Measurements from ENCODE around the gene RFC5.
"Not testable (repeated sequence)": the region's sequence is repeated elsewhere in the genome, so short reads cannot be mapped to it uniquely, and the experiment has no call there.

The RFC5 gene, protein sequence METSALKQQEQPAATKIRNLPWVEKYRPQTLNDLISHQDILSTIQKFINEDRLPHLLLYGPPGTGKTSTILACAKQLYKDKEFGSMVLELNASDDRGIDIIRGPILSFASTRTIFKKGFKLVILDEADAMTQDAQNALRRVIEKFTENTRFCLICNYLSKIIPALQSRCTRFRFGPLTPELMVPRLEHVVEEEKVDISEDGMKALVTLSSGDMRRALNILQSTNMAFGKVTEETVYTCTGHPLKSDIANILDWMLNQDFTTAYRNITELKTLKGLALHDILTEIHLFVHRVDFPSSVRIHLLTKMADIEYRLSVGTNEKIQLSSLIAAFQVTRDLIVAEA

DNA sequence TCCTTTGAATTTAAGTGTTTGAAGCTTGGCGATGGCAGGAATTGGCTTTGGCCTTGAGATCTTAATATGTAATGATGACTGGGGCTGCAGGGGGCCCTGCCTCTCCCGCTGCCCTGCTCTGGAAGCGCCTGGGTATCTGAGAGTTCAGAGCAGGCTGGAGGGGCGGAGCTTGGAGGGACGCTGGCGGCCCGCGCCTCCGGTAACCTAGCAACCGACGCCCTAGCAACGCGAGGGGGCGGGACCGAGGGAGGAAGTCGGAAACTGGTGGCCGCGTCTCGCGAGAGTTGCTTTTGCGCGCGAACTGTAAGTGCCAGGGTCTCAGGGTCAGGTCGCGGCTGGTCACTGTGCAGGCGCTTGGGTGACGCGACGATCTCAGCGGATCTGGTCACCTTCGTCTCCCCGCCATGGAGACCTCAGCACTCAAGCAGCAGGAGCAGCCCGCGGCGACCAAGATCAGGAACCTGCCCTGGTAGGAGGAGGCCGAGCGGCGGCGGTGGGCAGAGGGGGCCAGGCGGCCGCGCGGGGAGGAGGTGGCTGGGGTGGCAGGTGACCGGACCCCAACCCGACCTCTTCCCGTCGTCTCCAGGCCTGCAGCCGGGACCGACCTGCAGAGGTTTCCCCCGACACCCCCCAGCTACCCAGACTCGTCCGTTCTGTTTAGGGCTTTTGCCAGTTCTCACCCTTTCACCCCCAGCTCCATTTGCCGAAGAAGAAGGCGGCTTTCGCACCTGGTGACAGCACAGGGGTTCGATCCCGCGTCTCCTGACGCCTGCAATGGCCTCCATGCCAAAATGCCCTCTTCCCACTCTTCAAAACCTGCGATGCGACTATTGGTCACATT lies at the start of gene RFC5:
TSS of gene RFC5 (plus strand) at position 280 of the 841 bp plus-strand sequence. CDS start at position 405, 125 bp downstream.
- peak; percentile 96 to 97 for DNase-seq (ENCODE audit: low read depth in 1 of 2, low spot score in 1 of 2)

DNA sequence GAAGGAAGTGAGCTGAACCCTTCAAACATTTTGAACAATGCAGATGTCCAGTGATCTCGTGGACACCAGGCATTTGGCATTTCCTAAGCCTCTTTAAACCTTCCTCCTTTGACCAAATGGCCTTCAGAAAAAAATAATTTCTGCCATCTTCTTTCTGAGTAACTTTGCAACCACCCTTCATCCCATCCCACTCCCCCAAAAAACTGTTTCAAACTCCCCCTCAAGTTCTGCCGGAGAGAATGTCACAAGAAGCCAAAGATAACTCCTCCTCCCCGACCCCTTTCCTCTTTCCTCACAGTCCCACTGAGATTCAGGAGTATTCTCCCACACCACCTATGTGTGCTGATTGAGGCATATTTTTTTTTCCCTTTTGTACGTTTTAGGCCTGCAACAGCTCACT lies 49.5 kb upstream of the RFC5 start:
- DNase-seq (ENCODE audit: low read depth in 1 of 2, low spot score in 1 of 2), result no peak

DNA sequence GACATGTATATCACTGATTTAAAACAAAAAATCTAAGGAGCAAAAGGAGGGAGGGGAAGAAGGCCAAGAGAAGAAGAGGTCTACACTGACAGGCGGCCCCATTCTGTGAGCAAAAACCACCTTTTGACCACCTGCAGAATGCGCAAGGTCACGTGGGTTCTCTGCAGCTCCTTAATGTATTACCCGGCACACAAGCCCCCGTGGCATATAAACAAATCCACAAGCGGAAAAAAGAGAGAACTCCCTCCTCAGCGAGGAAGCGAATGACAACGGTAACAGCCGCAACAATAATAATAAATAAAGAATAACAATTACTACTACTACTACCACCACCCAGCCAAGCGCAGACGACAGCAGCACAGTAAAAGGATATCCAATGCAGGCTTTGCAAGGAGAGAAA lies 49.0 kb upstream of the RFC5 start:
- DNase-seq (ENCODE audit: low read depth in 1 of 2, low spot score in 1 of 2), result no peak

DNA sequence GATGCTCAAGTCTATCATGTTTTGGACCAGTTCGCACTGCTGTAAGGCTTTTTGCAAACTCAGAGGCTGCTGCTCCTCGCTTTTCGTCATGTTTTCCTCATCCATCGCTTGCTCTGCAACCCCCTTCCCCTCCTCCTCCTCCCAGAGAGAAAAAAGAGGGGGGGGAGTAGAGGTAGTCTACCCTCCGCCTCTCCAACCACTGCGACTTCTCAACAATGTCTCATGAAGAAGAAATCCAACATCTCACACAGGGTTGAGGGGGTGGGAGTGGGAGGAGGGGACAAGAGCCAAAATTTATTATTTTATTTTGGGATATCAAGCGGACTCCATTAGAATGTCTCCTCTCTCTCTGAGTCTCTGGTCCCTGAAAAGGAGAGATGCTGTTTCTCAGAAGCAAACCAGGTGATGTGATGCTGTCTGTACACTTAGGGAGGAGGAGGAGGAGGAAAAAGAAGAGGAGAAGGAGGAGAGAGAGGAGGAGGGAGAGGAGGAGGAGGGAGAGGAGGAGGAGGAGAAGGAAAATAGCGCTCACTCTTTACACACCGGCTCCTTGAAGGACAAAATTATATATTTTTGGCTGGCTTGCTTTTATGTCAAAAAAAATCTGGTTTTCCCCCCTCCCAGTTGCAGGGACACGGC lies 48.2 kb upstream of the RFC5 start:
- no peak for DNase-seq (ENCODE audit: low read depth in 1 of 2, low spot score in 1 of 2)

DNA sequence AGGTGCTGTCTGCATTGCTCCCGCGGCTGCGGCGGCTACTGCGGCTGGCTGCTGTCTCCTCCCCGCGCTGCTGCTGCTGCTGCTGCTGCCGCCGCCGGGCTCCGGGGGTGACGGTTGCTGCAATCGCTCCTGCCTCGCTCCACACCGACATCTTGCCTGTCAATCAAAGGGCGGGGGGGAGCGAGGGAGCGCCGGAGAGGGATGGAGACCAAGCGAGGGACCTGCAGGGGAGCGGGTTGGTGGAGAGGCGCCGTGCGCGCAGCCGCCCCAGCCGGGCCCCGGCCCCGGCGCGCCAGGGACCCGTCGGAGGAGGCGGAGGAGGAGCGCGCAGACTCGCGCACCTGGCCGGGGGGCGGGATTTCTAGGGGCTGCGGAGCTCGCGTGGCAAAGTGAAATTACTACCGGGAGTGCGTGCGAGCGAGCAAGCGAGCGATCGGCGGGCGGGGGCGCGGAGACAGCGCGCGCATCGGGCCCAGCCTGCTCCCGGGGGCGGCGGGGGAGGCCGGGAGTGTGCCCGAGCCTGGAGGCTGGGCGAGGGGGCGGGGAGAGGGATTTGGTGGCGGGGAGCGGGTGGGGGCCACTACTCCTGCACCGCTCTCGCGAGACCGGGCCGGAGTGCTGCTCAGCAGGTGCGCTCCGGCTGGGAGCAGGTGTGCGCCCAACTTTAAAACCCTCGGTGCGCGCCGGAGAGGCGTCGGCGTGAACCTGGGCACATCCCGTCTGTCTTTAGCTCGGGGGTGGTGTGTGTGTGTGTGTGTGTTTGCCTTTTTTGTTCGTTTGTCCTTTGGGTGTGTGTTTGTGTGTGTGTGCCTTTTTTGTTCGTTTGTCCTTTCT lies 47.5 kb upstream of the RFC5 start, which contains the start of gene KSR2:
TSS of gene KSR2 (minus strand) at position 165 of the 834 bp plus-strand sequence. CDS start 735 bp downstream, outside the sequence.
- DNase-seq (ENCODE audit: low read depth in 1 of 2, low spot score in 1 of 2), result peak; percentile 6 to 43

DNA sequence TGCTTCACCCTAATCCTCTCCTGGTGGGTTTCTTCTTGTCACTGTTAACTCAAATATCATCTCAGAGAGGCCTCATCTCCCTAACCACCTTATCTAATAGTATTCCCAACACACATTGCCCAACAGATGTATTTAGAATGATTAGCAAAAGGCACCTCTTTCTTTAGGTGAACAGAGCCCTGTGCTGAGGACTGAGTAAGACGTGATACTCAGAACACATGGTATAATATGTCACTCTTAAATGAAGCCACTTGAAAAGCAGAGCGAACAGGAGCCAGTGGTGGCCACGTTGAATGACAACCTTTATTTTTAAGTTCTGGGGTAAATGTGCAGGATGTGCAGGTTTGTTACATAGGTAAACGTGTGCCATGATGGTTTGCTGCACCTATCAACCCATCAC lies 46.2 kb upstream of the RFC5 start:
- DNase-seq (ENCODE audit: low read depth in 1 of 2, low spot score in 1 of 2), result no peak

DNA sequence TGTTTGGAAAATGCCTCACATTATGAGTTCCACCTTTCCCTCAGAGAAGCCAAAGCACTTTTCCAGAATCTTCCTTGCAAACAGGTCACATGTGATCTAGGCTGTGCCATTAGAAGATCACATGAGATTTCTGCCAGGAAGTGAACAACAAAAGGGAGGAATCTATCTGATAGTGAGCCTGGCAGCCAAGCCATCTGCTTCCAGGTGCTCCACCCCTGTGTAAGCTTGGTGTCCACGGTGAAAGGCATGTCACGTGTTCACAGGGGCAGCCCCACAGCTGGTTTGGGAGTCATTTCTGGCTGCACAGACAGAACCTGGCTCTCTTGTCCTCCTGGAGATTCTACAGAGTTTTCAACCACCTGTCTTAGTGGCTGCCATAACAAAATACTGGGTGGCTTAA lies 44.2 kb upstream of the RFC5 start:
- no peak for DNase-seq (ENCODE audit: low read depth in 1 of 2, low spot score in 1 of 2)

DNA sequence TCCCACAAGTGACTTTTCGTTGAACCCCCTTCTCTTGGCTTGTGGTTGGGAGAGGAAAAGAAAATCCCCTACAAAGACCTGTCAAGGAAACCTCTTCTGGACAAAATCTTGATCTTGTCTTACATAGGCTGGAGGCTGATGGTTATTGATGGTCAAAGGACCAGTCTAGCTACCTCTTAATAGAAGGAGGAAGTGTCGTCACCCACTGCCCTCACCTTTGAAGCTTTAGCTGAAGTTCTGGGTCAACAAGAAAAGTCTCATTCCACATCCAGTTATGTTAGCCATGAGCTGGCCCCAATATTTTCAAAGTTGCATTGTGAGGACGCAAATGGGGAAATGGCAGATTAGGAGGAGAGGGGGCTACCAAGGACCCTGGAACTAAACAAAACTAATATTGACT lies 41.5 kb upstream of the RFC5 start:
- no peak for DNase-seq (ENCODE audit: low read depth in 1 of 2, low spot score in 1 of 2)

DNA sequence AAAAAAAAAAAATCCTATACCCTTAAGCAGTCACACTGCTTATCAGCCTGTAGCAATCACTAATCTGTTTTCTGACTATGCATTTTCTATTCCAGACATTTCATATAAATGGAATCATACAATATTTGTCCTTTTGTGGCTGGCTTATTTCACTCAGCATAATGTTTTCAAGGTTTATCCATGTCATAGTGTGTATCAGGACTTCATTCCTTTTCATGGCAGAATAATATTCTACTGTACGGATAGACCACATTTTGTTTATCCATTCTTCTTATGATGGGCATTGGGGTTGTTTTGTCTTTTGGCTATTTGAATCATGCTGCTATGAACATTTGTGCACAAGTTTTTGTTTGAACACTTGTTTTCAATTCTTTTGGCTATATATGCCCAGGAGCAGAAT lies 39.1 kb upstream of the RFC5 start:
- DNase-seq (ENCODE audit: low read depth in 1 of 2, low spot score in 1 of 2), result no peak

DNA sequence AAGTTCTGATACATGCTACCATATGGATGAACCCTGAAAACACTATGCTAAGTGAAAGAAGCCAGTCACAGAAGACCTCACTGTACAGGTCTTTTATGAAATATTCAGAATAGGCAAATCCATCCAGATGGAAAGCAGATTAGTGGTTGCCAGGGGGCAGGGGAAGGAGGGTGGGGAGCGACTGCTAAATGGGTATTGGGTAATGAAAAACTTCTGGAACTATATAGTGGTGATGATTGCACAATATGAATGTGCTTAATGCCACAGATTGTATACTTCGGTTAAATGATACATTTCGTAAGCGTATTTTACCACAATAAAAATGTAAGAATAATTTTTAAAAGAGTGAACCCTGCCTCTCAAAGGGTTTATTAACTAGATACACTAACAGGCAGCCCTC lies 35.9 kb upstream of the RFC5 start:
- DNase-seq (ENCODE audit: low read depth in 1 of 2, low spot score in 1 of 2), result no peak

DNA sequence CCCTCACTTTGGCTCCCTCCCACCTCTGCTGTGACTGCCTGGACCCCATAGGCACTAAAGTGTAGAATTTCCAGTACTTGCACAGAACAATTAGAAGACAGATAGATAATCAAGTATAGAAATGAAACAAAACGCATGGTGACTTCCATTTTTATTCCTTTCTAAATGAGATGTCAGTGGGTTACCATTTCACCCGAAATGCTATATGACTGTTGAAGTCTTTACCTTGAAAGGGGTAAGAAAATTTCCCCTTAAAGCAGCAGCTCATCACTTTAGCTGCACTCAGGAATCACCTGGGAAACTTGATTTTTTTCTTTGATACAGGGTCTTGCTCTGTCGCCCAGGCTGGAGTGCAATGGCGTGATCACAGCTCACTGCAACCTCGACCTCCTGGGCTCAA lies 35.2 kb upstream of the RFC5 start:
- no peak for DNase-seq (ENCODE audit: low read depth in 1 of 2, low spot score in 1 of 2)

DNA sequence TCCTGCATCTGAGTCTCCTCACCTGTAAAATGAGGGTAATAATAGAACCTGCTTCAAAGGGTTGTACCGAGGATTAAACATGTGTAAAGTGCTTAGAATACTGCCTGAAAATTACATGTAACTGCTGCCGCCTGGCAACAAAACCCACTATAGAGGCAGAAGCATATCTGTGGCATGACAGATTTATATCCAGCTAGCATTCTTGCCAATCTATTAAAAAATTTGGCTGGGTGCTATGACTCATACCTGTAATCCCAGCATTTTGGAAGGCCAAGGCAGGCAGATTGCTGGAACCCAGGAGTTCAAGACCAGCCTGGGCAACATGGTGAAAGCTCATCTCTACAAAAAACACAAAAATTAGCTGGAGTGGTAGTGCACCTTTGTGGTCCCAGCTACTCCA lies 31.3 kb upstream of the RFC5 start:
- no peak for DNase-seq (ENCODE audit: low read depth in 1 of 2, low spot score in 1 of 2)

DNA sequence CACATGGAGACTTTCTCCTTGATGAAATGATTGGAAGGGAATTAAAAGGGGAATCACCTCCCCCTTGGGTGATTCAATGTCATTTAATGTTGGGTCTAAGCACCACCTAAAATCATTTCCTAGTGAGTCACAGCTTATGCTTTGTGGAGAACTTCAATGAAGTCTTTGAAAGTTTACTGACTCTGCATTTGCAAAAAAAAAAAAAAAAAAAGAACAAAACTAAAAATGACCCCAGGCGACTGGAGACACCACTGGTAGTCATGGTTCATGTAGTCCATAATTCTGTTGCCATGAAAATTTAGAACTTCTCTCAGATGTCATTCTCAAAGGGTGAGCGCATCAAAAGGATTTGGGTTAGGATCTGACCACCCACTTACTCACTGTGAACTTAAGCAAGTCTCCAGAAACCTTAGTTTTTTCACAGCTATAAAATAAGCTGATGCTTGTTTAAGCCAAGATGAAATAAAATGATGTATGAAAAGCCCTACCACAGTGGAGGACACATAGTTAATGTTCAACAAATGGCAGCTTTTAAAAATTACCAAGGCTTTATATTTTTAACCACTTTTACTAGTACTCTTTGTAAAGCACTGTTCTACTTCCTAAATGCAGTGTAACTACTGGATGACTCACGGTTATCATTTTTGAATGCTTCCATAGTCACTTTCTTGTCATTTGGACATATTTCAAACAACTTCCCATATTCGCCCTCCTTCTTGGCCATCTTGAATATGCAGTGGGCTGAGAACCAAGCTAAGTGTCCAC lies 29.6 kb upstream of the RFC5 start:
- DNase-seq (ENCODE audit: low read depth in 1 of 2, low spot score in 1 of 2), result no peak

DNA sequence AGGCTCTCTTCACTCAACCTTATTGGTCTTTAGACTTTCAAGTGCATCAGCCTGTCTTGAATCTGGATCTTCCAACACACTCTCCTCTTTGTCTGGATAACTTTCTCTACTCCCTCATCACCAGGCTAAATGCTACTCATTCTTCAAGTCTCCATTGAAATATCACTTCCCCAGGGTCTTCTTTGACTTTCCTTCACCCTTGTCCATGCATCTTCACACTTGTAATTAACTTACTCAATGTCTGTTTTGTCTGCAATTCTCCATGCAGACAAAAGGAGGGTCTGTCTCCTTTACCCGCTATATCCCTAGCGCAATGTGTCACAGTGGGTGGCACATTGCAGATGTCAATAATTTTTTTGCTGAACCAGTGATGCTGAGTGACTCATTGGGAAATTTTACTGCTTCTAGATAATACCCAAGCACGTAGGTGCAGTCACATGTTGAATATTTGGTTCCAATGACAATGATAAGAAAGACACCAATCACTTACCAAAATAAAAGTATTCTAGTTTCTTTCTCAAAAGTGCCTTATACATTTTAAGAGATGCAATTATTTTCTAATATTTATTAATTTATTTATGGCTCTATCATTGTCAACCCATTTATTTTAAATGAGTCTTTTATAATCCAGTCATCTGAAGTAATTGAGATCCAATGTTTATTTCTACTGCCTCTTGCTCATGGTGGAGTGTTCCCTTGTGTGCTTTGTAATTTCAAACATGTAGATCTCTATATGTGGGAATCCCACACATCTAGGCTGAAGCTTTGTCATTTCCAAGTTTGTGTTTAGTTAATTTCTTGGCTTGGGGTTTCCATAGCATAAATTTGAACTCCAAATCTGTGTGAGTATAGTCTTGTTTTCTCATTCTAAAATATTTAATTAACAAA lies 21.7 kb upstream of the RFC5 start:
- DNase-seq (ENCODE audit: low read depth in 1 of 2, low spot score in 1 of 2), result no peak

DNA sequence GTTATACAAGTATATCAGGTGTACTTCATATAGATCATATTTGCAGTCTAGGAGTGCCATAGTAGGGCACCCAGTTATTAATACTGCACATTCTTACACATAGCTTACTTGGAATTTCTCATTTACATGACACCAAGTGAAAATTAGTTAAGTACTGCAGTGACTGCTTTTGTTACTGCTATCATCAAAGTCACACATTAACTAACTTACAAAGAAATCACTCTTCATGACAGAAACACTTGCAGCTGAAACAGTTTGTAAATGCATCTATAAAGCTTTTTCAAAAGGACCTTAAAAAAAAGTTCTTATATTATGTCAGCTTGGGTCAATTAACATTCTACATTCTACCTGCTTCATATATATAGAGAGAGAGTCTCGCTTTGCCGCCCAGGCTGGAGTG lies 17.8 kb upstream of the RFC5 start:
- DNase-seq (ENCODE audit: low read depth in 1 of 2, low spot score in 1 of 2), result no peak

DNA sequence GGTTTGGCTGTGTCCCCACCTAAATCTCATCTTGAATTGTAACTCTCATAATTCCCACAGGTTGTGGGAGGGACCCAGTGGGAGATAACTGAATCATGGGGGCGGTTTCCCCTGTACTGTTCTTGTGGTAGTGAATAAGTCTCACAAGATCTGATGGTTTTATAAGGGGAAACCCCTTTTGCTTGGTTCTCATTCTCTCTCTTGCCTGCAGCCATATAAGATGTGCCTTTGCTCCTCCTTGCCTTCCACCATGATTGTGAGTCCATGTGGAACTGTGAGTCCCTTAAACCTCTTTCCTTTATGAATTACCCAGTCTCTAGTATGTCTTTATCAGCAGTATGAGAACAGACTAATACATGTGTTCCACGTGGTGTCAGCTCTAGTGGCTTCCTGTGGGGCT lies 16.7 kb upstream of the RFC5 start:
- not testable (repeated sequence) for DNase-seq (ENCODE audit: low read depth in 1 of 2, low spot score in 1 of 2)

DNA sequence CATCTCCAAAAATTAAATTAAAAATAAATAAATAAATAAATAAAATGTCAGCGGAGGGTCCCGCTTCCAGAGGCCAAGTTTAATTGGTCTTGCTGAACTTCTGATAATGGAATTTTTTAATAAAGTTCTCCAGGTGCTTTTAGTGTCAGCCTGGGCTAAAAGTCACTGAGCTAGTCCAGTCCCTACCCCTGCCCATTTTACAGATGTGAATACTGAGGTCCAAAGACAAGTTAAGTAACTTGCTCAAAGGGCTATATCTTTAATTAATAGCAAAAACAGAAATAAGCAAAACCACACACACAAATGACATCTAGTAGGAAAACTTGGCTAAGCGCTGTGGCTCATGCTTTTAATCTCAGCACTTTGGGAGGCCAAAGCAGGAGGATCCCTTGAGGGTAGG lies 5.6 kb upstream of the RFC5 start:
- DNase-seq (ENCODE audit: low read depth in 1 of 2, low spot score in 1 of 2), result no peak

DNA sequence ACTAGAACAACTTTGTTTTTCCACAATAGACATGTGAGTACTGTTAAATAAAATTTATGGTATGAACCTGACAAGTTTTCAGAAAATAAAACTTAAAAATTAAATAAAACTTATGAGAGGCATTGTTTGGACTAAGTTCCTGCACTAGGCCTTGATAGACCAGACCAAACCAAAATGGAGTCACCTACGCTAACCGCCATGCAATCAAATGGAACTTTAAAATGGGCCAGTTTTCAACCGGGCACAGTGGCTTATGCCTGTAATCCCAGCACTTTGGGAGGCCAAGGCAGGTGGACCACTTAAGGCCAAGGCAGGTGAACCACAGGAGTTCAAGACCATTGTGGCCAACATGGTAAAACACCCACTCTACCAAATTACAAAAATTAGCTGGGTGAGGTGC lies 5.1 kb upstream of the RFC5 start:
- DNase-seq (ENCODE audit: low read depth in 1 of 2, low spot score in 1 of 2), result no peak

DNA sequence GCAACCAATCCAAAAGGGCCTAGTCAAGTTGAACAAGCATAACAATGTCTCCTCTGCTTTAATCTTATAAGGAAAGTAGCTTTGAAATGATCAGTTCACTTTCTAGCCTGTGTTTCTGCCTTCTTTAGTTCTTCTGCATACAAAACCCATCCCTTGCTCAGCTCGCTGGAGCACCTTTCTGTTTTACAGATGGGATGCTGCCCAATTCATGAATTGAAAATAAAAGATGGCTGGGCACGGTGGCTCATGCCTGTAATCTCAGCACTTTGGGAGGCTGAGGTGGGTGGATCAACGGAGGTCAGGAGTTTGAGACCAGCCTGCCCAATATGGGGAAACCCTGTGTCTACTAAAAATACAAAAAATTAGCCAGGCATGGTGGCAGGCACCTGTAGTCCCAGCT lies 4.5 kb upstream of the RFC5 start:
- no peak for DNase-seq (ENCODE audit: low read depth in 1 of 2, low spot score in 1 of 2)

Data from activated T-helper 1 cell treated with anti-CD3 and anti-CD28 coated beads, Interleukin-2, amount 50 U/mL, for 16 hours (primary cell).